SIG-M5 (cell line): ENCODE data around the gene MAGI2.

Experiments
- DNase-seq: peaks from one replicate; lab custom pipeline; 2025; lab: John Stamatoyannopoulos, UW

Gene MAGI2

GRCh38 chr7:78082556-78082955, 1370.9 kb downstream of the MAGI2 start:
- DNase-seq = no peak

- no peak for DNase-seq
These were observed 1371.6 kb downstream of the MAGI2 start for GRCh38 chr7:78081888-78082287.

DNA sequence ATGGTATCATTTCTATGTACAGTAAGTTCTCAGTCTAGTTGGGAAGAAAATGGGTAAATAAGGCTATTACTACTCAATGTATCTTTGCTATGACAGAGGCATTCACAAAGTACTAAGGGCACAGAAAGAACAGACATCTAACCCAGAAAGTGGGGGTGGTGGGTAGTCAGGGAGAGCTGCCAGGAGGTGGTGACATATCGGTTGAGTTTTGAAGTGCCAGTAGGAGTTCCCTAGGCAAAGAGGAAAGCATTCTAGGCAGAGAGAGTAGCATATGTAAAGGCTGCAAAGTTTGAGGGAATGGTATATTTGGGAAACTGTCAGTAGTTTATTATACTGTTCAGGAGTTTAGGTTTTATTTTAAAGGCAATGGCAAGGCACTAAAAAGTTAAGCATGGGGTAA, 1372.1 kb downstream of the MAGI2 start:
- no peak for DNase-seq

- DNase-seq = no peak
These were observed 1372.7 kb downstream of the MAGI2 start for GRCh38 chr7:78080811-78081210.

GRCh38 chr7:78080241-78080640, 1373.2 kb downstream of the MAGI2 start:
- no peak for DNase-seq

DNA sequence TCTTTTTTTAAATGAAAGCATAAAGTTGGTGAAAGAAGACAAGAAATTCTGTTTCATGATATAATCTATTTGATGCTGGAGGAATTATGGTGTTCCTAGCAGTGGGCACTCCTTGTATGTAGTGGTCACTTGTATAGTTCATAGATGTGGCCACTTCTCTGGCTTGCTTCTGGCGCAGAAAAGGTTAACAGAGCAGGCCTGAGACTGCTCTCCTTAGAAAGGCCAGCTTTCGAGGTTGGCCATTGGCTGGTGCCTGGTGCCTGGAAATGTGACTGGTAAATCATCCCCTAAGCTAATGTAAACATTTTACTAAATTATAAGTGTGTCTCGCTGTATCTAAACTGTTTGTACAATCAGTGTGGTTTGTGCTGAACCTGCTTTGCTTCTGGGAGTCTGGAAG, 1378.8 kb downstream of the MAGI2 start:
- DNase-seq = no peak

- DNase-seq = no peak
These were observed 1379.7 kb downstream of the MAGI2 start for GRCh38 chr7:78073609-78074382.

DNA sequence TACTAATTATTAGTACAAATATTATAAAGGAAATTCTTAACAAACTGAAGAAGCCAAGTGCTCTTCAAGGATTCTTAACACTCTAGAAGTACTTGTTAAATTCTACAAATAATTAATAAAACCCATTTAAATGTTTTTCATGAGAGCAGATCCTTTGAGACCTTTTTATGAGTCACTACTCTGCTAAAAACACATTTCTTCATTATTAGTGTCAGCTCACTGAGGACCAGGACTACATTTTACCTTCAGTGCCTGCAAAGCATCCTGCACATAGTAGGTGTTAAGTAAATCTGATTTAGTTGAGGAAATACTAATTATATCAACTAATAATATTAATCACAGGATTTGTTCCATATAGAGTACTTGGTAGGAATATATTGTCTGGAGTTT, 1381.3 kb downstream of the MAGI2 start:
- DNase-seq = no peak

- DNase-seq = no peak
These were observed 1381.8 kb downstream of the MAGI2 start for GRCh38 chr7:78071491-78072200.

DNA sequence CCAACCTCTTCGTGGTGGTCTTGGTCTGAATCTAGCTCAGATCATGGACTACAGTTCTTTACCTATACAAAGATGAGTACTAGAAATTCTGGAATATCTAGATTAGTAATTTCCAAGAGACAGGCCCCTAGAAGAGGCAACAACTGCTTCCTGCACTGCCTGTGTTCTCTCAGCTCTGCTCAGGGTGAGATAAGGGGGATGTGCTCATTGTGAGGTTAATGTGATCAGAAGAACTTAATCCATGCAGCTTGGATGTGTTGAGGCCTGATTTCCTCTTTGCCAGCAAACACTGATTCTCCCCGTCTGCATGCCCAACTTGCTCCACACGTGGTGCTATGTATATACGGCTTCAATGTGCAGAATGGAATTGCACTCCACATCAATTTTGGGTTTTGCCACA, 1386.9 kb downstream of the MAGI2 start:
- no peak for DNase-seq

DNA sequence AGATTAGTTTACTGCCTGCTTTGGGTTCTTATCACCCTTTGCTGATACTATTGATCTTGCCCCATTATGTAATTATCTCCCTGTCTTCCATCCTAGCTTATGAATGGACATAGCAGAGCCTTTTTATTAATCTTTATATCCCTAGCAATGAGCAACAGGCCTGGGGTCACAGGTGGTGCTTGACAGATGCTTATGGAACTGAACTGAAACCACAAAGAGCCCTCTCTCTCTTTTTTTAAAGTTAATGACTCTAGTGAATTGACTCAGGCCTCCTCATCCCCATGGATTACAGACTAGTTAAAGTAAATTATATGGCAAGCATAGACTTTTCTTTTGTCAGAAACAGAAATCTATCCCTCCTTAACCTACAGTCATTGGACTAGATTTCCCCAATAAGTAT, 1389.7 kb downstream of the MAGI2 start:
- DNase-seq = no peak

- no peak for DNase-seq
These were observed 1391.3 kb downstream of the MAGI2 start for GRCh38 chr7:78062214-78062613.

DNA sequence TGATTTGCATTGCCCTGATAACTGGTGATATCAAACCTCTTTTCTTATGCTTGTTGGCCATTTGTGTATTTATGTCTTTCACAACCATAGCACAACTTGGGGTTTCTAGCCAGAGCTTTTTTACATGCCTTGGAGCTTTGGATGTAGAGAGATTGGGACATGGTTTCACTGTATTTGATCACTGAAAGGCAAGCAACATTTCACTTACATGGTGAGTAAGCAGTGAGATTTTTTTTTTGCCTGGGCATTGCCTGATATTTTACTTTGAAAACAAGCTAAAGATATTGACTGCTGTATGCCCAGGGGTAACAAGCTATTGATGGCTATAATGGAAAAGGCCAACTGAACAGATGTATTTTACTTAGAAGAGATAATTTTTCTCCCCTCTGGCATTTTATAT, 1395.9 kb downstream of the MAGI2 start:
- no peak for DNase-seq

- no peak for DNase-seq
These were observed 1397.9 kb downstream of the MAGI2 start for GRCh38 chr7:78055599-78055998.

DNA sequence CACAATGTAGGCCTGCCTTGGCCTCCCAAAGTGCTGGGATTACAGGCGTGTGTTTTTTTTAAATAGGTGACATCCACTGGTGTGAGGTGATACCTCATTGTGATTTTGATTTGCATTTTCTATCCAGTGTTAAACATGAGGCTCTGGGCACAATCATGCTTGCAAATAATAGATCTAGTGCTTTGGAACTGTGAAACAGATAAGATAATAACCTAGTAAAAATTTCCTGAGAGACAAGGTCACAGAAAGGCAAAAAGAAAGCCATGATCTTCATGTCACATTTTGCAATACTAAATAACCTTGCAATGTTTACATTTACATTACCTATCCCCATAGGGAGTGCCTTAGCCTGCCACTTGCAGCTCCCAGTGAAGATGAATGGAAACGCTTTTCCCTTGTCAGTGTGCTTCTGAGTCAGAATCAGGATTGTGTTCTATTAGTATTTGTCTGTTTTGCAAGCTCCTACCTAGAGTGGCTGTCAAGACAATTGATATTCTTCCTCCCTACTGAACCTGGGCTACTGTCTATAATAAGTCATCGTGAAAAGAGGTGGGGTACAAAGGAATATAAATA, 1398.4 kb downstream of the MAGI2 start:
- no peak for DNase-seq

DNA sequence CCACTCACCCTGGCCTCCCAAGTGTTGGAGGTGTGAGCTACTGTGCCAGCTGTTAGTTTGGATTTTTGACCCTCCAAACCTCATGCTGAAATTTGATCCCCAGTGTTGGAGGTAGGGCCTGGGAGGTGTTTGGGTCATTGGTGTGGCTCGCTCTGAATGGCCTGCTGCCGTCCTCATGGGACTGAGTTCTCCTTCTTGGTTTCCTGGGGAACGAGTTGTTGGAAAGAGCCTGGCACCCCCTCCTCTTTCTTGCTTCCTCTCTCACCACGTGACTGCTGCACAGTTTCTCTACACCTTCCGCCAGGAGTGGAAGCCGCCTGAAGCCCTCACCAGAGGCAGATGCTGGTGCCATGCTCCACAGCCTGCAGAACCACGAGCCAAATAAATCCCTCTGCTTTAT, 1401.4 kb downstream of the MAGI2 start:
- no peak for DNase-seq

DNA sequence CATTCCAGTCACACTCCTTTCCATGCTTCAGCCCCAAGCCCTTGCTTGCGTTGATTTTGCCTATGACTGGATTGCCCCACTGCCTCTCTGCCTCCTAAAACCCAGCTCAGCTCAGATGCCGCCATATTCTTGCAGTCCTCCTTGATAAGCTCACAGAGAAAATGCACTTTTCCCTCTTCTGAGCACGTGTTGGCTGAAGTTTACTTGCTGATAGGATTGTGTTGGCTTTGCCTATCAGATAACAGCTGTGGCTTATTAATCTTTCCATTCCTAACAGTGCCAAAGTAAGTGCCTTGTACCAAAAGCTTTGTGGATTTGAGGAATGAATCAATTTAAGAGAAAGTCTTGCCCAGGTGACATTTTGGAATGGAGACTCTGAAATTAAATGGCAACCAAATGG, 1405.7 kb downstream of the MAGI2 start:
- DNase-seq = no peak

DNA sequence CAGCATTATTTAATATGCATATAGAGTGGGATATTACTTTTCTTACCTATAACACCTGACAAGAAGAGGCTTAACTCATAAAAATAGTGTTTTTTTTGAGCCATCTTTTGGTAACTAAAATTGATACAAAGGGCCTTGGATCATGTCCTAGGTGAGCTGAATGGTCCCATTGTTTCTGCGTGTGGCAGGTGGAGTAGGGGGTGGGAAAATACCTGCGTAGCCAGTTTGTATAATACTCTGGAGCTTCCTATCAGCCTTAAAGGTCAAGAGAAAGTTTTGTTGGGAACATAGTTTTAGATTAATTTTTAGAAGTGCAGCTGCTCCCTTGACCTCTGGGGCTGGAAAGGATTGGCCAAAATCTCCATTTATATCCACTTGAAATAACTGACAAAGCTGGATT, 1410.3 kb downstream of the MAGI2 start:
- no peak for DNase-seq

GRCh38 chr7:78041423-78041822, 1412.0 kb downstream of the MAGI2 start:
- DNase-seq = no peak

DNA sequence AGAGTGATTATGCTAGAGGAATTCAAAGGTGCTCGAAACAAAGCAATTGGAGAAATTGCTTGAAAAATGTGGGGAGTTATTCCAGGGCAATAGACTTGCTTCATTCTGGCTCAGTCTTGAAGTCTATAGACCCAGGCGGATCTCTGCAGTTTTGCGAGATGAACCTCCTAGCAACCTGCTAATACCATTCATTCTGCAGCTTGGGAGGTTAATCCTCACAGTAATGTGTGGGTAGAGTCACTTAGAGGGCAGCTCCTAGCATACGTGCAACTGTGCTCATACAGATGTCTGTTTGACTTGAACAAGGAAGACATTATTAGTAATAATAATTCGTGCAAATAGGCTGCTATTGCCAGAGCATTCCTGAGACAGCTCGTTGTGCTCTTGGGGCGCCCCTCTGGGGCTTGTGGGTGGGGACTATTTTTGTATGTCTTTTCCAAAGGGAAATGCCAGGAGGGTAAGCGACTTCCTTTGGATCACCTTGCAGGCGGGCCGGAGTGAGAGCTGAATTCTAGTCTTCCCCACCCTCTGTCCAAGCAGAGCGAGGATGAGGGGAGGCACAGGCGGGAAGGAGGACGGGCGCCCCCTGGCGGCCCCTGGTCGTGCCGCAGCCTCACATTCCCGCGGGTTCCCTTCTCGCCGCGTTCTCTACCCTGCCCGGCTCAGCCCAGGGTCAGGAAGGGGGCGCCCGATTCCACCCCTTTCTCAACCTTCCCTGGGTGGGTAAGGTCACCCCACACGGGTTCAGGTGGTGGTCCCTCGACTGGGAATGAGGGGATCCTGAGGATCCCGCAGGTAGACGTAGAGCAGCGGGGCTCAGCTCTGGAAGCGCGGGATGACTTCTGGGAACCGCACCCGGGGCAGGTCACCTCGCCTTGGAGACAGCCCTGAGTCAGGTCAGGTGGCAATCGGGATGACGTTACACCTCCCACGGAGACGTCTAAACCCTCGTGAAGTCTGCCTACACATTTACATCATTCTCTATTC, 1413.4 kb downstream of the MAGI2 start:
- DNase-seq = no peak

GRCh38 chr7:78038465-78039080, 1414.9 kb downstream of the MAGI2 start:
- DNase-seq = no peak

DNA sequence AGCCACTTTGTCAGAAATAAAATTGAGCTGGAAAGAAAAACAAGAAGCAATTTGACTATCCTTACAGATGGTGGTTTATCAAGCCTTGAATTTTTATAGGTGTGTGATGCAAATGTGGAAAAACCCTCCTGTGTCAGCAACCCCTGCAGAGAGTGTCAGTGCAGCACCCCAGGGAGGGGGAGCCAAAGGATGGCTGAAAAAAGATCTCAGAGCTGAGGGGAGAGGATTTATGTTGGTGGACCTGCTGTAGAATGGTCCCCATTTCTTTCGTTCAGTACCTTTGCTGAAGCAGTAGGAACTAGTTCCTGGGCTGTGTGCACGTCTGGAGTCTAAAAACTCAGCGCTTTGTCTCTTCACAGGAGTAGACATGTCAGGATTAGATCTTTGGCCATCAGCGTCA, 1415.9 kb downstream of the MAGI2 start:
- no peak for DNase-seq
